GM18507 (cell line): ENCODE measurements around the gene IFIH1.

Experiments
- DNase-seq: peaks from one replicate; pipeline ENCODE4 v3.0.0; 2011; ENCODE audit warnings: low read depth; ENCODE audit not compliant: insufficient read length; ENCODE audit errors: extremely low spot score
- FAIRE-seq: peaks from 2 replicates; lab custom pipeline; 2011; peaks lifted over from hg19 to GRCh38; lab: Jason Lieb, UNC

The IFIH1 gene

DNA sequence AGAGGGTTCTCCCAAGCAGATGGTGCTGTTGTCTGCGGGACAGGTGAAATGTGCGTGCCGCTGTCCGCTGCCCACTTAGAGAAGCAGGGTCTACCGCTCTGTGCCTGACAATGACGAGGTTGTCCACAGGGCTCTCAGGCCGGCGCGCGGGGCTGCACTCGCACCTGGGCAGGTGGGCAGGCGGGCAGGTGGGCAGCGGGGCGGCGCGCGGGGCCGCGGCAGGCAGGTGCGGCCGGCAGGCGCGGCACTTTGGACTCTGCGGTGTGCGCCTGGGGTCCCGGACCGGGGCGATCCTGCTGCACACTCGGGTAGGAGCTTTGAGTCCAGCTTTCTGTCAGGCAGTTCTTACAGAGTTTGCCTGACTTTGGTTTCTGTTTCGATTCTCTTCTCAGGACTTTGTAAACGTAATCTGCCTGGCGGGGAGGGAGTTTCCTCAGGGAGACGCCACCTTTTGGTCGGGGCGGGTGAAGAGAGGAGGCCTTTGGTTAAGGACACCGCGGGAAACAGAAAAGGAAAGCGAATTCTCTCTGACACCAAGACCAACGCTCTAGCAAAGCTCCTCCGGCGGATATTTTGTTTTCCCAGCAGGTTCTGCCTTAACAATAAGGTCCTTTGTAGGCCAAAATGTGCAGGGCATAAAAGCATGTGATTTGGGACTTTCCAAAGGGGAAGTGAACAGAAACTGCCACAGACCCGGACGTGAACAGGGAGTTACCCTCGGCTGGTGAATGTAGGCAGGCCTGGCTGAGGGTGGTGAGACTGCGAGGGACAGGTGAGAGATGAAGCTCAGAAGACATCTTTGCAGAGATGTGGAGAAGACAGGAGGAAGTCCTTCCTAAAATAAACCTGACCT is at the start of gene IFIH1:
IFIH1 (minus strand) TSS at position 357 of the 853 bp plus-strand sequence. CDS start 377 bp downstream, outside the sequence.
- peak; percentile 64 for DNase-seq
- FAIRE-seq: peak; percentile 98

DNA sequence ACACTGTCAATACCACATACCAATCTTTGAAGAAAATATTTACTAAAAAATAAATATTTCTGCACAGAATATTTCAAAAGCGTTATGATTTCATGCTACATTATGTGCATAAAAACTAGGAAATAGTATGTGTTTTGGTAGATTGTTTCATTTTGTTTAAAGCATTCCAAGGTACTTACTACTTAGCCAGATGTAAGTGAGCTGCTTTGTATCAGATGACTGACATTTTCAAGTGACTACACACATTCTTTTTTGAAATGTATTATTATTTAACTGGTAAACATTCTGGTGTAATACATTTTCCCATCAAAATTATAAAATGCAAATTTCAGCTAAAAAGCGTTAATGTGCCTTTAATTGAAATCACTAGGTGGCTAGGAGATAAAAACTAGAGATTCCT is 46.9 kb upstream of the IFIH1 start:
- no peak for DNase-seq
- FAIRE-seq: no peak

DNA sequence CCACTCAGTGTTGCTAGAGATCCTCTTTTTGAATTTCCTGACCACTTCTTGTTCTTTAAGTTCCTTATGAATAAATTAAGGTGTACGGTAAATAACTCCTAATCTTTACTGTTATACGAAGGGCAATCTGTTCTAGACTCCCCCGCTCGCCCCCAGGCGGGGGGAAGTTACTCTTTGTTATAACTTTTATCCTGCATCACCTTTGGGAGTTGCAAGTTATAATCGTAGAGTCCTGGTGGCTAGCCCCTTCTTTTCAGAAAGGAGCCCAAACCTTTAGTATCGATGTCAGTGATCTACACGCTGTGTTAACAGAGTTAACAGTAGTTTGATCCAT is 26.1 kb upstream of the IFIH1 start:
- FAIRE-seq (peak; percentile 21), DNase-seq (no peak)

DNA sequence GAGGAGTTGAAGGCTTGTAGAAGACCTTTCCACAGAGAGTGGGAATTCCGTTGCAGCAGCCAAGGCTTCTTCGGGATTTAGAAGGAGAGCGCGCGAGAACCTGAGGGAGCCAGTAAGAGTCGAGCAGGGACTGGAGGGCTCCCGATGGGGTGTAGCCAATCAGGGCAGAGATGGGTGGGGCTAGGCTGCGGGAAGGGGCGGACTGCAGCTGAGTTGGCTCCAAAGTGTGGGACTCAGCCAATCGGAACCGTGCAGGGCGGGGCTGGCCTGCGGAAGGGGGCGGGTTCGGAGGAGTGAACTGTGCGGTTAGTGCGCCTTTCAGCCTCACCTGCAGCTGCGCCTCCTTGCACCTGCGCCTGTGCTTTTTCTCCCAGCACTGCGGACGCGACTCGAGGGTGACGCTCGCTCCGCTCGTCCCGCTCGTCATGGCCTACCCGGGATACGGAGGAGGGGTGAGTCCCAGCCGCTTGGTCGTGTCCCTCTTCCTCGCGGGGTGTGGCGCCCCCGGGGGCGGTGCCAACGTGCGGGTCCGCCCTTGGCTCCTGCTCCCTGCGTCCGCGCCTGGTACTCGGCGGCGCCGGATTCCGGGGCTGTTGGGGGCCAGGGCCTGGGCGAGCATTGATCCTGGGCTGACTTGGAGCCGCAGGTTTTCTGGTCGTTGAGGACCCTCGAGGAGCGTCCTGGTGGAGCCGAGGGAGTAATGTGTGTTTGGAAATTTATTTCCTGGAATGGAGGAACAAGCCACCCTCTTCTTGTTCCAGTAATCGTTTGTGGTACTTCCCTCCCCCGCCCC is 25.5 kb upstream of the IFIH1 start, which contains the start of gene GCA:
GCA (plus strand) TSS at position 309 of the 793 bp plus-strand sequence; CDS start at position 426, 117 bp downstream.
- DNase-seq (peak; percentile 79), FAIRE-seq (peak; percentile 100)

DNA sequence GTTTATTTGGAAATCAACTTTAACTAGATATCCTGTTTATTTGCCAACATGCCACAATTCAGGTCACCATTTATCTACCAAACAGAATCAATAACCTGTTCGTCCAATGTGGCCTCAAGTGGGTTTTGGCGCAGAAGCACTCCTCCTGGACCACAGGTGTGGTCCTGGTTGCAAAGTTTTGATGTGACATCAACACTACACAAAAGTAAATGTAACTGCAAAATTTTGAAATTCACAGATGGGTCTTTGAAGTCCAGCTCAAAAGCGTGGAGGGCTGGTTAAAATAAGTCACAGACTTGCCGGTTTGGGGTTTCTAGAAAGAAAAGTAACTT is 25.0 kb upstream of the IFIH1 start:
- FAIRE-seq (no peak), DNase-seq (no peak)

DNA sequence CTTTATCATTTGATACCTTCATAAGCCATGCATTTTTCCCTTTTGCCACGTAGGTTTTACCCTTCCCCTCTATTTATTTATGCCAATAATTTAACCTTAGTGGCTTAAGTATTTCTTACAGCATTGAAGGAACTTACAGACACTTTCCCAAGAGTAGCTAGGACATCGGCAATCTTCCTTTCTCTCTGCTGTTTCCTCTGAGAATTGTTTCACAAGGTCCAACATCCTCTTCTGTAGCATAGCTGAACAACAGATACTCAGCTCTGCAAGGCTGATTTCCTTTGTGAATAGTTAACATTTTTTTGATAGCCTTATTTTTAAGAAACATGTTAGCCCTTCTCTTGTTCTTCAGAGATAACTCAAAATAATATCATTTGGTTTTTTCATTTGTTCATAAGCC is 24.4 kb upstream of the IFIH1 start:
- no peak for DNase-seq
- no peak for FAIRE-seq

DNA sequence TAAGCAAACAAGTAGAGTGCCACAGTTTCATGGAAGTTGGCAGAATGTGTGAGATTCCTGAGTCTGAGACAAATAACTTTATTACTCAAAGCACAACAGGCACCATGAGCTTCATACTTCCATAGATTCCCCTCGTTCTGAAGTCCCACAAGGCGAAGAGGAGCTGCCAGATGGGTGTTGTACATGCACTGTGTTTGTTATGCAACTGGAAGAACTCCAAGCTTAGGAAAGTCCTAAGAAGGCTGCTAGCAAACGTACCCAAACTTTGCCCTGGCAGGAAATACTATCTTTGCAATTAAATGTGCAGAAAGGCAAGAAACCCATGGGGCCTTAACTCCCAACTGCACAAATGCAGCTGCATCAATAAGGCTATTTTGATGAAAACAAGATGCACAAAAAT is 23.8 kb upstream of the IFIH1 start:
- DNase-seq (no peak), FAIRE-seq (no peak)

DNA sequence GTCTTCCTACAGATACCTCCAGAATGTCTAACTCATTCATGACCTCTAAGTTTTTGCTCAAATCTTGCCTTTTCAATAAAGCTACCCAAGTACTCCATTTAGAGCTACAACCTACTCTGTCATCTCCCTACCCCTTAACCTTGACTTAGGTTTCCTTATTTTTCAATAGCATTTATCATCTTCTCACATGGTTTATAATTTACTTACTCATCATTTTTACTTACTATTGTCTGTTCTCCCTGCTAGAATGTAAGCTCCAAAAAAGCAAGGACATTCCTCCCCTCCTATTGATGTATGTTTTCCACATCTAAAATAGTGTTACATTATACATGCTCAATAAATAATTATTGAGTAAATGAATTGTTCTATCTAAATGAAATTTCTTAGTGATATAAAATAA is 22.3 kb upstream of the IFIH1 start:
- FAIRE-seq: no peak
- DNase-seq: no peak

DNA sequence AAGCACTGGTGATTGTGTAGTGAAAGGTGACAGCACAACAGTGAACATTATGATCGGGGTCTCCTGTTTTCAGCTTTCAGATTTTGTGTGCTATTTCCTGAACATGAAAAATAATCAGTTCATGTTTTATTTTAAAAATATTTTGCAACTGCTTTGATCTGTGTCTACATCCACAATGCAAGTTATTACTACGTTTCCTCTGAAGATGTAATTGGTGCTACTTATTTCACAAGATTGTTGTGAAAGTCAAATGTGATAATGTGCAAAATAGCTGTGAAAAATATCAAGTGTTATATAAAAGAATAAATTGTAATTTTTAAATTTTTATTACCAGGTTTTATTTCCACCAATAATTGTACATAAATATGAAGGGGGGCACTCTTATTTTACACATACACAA is 19.4 kb upstream of the IFIH1 start:
- FAIRE-seq: no peak
- no peak for DNase-seq

DNA sequence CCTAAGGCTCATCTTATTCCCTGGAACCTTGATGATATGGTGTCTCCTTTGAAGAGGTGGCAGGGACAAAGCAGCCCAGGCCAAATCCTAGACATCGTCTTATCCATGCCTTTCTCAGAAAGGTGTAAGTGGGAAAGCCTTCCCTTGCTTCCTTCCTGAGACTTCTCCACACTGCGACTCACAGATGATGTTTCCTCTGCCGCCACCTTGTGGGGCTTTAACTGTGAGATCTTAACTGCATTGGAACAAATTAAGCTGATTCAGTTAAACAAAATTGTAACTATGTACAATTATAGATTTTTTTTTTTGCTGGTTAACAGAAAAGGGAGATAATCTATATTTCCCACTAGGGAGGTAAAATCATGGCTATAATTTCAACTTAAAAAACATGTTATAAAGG is 15.5 kb upstream of the IFIH1 start:
- FAIRE-seq (peak; percentile 82), DNase-seq (no peak)

DNA sequence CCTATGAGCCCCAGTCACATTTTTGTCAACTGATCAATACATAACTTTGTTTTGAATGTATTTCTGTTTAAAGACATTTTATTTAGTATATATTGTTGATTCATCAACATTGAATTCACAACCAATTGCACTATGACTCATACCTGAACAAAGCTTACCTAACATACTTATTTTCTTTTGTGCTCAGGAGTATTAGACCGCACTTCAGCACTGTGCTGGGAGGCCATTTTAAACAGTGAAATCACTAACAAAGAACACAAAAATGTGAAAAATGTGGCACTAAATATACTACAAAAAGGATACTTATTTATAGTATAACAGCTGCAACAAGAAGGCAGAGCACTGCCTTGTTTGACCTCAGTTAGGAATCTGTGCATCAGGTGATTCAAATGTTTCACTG is 12.4 kb upstream of the IFIH1 start:
- DNase-seq (no peak), FAIRE-seq (no peak)

DNA sequence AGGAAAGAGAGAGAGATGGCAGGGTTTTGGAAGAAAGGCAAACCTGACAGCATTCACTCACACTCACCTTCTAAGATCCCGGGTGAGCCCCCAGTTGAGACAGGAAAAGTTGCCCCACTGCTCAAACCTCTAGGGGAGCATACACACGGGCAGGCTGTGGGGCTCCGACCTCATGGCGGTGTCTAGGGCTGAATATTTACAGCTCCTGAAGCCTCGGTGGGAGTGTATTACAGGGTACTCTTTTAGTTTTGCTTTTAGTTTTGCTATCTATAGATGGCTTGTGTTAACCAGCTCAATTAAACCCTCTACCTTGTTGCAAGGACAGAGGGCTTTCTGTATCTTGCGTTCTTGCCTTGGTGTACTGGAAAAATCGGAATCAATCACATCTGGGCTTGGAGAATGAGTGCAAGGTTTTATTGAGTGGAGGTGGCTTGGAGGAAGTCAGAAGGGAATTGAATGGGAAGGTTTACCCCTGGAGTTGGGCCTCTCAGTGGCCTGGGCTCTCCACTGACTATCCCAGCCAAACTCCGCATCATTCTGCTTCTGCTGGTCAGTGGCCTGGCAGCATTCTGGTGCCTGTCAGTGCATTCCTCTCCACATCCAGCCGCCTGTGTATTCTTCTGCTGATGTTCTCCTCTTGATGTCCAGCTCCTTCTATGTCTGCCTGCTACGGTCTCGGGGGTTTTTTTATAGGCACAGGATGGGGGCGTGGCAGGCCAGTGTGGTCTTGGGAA is 10.1 kb upstream of the IFIH1 start:
- DNase-seq (no peak), FAIRE-seq (peak; percentile 63)

DNA sequence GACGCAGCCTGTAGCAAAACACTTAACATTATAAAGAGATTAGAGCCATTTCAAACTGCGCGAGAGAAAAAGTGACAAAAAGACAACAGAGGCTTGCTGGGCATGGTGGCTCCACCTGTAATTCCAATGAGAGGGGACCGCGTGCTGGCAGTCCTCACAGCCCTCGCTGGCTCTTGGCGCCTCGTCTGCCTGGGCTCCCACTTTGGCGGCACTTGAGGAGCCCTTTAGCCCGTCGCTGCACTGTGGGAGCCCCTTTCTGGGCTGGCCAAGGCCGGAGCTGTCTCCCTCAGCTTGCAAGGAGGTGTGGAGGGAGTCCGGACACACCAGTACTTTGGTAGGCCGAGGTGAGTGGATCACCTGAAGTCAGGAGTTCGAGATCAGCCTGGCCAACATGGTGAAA is 9.3 kb upstream of the IFIH1 start:
- FAIRE-seq: no peak
- DNase-seq: no peak

DNA sequence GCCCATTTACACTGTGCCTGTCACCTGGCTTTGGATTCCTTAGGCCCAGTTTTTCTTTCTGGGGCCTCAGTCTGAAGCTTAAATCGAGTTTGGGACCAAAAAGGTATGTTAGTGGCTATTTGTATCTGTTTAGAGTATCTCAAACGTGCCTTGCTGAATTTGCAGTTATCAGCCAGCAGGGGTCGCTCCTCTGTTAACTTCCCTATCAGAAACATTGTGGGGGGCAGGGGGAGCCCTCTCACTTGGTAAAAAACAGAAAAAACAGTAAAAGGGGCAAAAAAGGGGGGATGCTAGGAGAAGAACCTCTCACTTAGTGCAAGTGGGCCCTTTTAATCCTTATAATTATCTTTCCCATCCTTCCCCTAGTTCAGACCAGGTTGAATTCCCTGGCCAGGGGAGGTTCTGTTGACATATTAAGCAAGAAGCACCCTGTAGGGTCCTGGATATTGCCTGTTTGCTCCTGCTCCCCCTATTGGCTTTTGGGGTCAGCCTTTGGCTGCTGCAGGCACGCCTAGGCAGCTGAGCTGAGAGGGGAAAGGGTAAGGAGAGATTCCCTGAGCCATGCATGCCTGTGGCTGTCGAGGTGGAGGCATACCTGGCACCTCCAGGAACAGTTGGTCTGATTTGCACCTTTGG is 8.8 kb upstream of the IFIH1 start:
- FAIRE-seq (no peak), DNase-seq (no peak)

DNA sequence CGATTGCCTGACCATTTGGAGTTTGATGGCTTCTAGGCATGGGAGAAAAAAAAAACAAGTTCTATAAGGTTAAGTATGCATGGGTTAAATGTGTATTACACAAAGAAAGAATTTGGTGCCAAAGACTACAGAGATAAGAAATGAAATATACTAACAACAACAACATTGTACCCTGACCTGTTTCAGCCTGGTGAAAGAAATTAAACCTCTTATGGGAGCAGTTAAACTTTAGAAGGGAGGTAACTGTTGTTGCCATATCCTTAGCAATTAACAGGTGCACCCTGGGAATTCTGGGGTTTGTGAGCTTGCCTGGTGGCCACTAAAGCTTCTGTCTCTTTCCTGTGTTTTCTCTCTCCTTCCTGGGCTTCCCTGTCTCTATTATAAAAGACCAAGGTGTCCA is 6.5 kb upstream of the IFIH1 start:
- DNase-seq: no peak
- no peak for FAIRE-seq

DNA sequence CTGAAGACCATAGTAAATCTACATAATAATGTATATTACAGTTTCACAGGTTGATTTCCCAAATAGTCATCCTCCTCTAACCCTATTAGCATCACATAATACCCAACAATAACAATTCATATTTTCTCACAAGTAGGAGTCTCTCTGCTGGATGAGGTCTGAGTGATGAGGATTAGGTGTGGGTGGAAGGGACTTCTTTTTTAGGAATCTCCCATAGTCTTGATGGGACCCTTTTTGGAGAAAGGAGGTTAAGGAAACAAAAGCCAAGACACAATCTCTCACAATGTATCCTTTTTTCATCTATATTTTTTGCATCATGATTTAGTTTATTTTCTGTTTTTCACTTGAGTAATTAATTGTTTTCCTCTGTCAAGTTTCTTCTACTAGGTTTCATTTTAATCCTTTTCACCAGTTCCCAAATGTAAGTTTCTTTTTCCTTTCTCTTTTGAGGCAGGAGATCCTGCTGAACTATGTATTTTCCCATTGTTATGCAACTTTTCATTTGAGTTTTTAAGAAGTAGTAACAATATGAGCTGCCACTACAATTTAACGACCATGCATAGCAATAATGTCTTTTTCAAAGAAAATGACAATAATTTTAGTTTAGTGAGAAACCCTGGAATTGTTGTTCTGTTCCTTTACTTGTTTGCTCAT is 2.5 kb upstream of the IFIH1 start:
- FAIRE-seq (no peak), DNase-seq (no peak)

DNA sequence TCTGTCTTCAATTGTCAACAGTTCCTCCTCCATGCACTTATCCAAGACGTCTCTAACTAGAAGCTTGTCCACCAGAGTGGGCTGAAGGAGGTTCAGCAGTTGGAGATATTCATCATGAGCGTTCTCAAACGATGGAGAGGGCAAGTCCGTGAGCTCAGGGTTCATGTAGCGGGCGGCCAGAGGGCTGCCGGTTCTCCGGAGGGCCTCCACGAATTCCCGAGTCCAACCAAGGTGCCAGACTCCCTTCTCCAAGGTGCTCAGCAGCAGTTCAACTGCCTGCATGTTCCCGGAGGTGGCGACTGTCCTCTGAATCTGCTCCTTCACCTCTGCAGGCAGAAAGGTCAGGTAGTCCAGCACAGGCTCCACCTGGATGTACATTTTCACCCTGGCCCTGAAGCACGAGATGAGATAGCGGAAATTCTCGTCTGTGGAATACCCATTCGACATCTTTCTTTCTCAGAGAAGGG is 590 bp downstream of the IFIH1 start:
- FAIRE-seq: peak; percentile 64
- no peak for DNase-seq

DNA sequence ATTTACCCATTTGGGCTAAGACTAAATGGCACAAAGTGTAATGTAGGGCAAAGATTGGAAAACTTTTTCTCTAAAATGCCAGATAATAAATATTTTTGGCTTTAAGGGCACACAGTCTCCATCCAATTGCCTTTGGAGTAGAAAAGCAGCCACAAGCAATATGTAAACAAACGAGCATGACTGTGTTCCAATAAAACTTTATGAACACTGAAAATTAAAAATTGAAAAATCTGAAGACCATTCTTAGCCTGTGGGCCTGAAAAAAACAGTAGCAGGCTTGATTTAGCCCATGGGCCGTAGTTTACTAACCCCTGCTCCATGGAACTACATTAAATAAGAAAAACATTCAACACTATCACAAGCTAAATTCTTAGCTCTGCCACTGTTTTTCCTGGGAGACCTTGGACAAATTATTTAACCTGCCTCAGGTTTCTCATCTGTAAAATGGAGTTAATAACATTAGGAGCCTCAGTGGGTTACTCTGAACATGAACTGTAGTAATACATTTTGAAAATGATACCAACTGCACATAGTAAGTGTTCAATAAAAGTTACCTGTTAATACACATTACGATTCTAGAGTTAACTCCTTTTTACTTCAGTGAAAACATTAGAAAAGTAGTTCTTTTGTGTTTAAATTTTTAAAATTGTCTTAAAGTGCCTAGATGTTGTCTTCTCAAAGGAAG is 1.3 kb downstream of the IFIH1 start:
- FAIRE-seq (peak; percentile 59), DNase-seq (no peak)

DNA sequence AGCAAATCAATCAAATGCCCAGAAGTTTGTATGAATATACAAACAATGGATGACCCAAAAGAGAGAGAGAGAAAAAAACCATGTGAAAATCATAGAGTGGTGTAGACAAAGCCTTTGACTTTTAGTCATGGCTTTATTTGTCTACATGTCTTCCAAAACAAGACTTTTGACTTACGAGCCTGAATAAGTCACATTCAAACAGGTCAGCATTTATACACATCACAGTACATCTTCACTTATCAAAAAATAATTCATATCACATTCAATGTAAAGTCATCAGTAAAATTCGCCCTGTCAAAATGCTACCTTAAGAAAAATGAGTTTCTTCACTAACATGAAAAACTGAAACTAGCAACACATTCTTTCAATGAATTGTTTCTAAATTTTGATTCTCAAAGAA is 1.9 kb downstream of the IFIH1 start:
- FAIRE-seq (no peak), DNase-seq (no peak)
